ENCODE measurements around the gene BCL2L13.

The BCL2L13 gene, protein sequence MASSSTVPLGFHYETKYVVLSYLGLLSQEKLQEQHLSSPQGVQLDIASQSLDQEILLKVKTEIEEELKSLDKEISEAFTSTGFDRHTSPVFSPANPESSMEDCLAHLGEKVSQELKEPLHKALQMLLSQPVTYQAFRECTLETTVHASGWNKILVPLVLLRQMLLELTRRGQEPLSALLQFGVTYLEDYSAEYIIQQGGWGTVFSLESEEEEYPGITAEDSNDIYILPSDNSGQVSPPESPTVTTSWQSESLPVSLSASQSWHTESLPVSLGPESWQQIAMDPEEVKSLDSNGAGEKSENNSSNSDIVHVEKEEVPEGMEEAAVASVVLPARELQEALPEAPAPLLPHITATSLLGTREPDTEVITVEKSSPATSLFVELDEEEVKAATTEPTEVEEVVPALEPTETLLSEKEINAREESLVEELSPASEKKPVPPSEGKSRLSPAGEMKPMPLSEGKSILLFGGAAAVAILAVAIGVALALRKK

GRCh38 chr22:17638432-17639246, at the start of gene BCL2L13:
TSS of gene BCL2L13 (plus strand) at chr22:17638757. CDS start at chr22:17655712, 16,955 bp downstream.
- DNase-seq (ENCODE audit: low spot score), result peak; percentile 89

GRCh38 chr22:17589810-17590375, 48.7 kb upstream of the BCL2L13 start:
- DNase-seq (ENCODE audit: low spot score), result no peak

- no peak for DNase-seq (ENCODE audit: low spot score)
Observed at GRCh38 chr22:17590586-17590985, 48.0 kb upstream of the BCL2L13 start.

DNA sequence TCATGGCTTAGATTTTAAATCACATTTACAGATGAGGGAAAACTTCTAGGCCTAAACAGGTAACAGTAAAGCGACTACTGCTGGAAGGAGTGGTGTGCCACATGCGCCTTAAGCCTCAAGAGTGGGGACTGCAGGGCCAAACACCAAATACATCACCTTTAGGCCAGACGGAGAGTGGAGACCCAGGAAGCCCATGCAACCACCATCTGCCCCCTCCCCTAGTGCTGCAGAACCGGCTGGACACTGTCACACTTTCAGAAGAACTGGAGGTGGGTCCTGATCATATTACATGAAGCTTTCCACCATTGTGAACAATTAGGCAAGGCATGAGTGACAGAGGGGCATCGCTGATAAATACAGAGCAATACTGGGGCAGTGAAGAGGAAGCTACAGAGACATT, 46.4 kb upstream of the BCL2L13 start:
- no peak for DNase-seq (ENCODE audit: low spot score)

GRCh38 chr22:17596226-17596625, 42.3 kb upstream of the BCL2L13 start:
- DNase-seq (ENCODE audit: low spot score), result no peak

DNA sequence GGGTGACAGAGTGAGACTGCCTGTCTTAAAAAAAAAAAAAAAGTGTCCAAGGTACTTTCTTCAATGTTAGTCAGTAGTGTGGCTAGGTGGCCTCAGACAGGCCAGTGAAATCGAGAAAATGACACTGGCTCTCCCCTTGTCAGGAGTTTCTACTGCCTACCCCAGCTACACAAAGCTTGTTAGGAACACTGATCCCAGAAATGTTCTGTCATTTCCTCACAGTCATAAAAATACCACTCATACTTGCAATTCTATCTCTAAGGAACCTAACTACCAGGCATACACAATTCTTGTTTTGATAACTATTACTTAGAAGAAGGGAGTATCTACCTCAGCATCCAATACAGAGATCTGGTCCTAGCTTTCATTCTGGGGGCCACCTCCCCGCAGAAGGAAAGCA, 41.3 kb upstream of the BCL2L13 start:
- no peak for DNase-seq (ENCODE audit: low spot score)

DNA sequence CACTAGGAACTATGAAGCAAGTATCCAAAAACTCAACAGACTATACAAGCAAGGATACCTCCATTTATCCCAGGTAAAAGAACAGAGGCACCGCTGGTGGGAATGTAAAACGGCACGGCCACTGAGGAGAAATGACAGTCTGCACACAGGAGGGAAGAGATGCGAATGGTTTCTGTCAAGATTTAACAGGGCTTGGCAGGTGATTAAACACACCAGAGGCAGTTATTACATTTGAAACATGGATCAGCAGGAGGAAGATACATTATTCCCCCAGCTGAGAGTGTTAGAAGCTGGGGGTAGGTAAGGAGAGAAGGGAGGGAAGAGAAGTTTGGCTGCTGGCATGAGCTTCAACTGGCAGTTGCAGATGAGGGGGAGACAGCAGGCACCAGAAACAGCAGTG, 40.2 kb upstream of the BCL2L13 start:
- DNase-seq (ENCODE audit: low spot score), result no peak

DNA sequence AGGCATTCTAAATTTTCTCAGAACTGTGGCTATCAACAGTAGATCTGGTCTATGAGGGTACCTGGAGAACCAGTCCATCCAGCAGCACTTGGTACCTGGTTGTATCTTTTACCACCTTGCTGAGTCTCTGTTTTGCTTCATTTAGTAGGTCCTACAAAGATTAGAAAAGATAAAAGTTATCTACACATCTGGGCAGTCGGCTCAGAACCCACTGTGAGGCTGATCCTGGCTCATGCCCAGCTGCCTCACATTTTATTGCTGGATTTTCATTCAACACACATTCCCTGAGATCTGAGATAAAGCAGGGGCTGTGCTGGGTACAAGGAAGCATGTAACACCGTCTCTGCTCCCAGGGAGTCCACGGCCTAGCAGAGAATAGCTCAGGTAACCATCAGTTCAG, 37.5 kb upstream of the BCL2L13 start:
- no peak for DNase-seq (ENCODE audit: low spot score)

DNA sequence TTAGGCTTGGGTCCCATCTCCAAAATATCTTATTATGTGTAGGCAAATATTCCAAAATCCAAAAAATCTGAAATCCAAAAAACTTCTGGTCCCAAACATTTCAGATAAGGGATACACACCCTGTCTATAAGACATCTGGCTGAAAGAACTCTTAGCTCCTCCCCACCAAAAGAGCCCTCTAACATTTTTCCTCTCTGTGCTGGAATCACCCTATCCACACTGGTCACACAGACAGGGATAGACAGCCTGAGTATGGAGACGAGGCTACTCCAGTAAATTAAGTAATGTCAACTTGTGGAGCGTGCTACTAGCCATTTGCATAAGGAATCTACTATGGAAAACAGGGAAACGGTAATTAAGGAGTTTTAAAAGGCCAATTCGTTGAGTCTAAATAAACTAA, 34.9 kb upstream of the BCL2L13 start:
- DNase-seq (ENCODE audit: low spot score), result no peak

- no peak for DNase-seq (ENCODE audit: low spot score)
Observed at GRCh38 chr22:17606496-17606895, 32.1 kb upstream of the BCL2L13 start.

GRCh38 chr22:17607891-17608521, 30.6 kb upstream of the BCL2L13 start:
- no peak for DNase-seq (ENCODE audit: low spot score)

GRCh38 chr22:17612057-17612456, 26.5 kb upstream of the BCL2L13 start:
- no peak for DNase-seq (ENCODE audit: low spot score)

DNA sequence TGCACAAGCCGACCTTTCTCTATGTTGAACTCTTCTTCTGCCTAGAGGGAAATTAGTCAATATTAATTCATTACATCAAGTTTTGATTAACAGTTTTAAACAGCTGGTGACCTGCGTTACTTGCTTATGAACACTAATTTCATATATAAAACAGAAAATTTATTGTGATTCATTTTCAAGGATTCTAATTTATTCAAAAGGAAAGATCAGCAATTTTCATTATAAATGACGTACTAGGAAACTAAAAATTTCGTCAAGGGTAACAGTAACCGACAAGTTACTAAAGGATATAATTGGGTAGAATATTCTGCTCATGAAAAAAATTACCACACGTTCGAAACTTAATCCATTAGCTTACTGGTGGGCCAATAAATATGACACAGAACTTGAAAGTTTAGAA, 25.3 kb upstream of the BCL2L13 start:
- no peak for DNase-seq (ENCODE audit: low spot score)

GRCh38 chr22:17627961-17628405, 10.6 kb upstream of the BCL2L13 start:
- no peak for DNase-seq (ENCODE audit: low spot score)

DNA sequence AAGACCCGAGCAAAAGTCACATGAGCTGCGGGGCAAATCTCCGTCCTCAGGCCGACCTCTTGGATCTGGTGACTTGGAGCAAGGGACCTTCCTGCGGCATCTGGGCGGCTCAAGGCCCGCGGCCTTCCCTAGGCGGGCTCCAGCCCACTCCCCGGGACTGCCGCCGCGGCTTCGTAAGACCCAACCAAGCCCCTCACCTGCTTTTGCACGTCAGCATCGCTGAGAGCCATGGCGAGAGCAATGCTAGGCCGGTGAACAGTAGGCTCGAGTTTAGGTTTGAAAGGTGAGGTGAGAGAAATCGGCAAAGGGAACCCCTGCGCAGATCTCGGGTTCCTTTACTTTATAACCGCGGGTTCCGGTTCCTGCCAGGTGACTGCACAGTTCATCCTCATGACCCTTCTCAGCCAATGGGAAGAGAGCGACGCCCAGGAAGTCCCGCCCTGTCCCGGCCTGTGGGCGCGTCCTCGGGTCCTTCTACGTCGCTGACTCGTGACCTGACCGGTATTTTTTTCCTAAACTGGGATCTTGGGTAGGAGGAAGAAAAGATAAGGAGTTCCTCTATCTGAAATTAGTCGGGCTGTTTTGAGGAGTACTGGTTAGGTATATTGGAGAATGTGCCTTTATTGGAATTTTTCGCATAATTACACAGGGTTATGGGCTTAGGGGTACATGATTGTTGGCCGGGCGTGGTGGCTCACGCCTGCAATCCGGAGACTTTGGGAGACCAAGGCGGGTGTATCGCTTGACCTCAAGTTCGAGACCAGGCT, 10.0 kb upstream of the BCL2L13 start, which contains the start of gene ATP6V1E1:
Gene ATP6V1E1, minus strand, starts transcription at position 344 of the 767 bp plus-strand sequence. Its CDS starts 114 bp downstream, at position 230.
- DNase-seq (ENCODE audit: low spot score), result peak; percentile 97

GRCh38 chr22:17629173-17629489, 9.4 kb upstream of the BCL2L13 start:
- DNase-seq (ENCODE audit: low spot score), result no peak

DNA sequence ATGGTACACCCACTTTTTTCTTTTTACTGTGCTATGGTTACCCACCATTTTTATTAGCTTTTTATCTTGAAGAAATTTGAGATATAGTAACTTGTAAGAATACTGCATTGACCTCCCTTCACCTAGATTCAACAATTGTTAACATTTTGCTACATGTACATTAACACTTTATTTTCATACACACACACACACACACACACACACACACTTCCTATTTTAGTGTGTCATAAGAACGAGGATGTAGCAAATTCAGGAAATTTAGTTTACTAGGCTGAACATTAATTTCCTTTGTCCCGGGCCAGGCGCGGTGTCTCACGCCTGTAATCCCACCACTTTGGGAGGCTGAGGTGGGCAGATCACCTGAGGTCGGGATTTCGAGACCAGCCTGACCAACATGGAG, 8.9 kb upstream of the BCL2L13 start:
- no peak for DNase-seq (ENCODE audit: low spot score)

GRCh38 chr22:17631076-17631565, 7.4 kb upstream of the BCL2L13 start:
- DNase-seq (ENCODE audit: low spot score), result no peak

- no peak for DNase-seq (ENCODE audit: low spot score)
Observed at GRCh38 chr22:17633217-17633997, 5.2 kb upstream of the BCL2L13 start.

DNA sequence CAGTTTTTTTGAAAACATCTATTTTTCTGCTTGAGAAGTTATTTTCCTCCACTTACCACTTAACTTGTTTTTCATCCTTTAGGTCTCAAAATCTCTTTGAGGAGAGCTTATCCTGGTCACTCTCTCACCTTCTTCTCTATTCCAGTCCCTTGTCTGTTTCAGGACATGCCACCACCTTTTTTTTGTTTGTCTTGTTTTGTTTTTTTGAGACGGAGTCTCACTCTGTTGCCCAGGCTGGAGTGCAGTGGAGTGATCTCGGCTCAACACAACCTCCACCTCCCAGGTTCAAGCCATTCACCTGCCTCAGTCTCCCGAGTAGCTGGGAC, 4.6 kb upstream of the BCL2L13 start:
- no peak for DNase-seq (ENCODE audit: low spot score)

DNA sequence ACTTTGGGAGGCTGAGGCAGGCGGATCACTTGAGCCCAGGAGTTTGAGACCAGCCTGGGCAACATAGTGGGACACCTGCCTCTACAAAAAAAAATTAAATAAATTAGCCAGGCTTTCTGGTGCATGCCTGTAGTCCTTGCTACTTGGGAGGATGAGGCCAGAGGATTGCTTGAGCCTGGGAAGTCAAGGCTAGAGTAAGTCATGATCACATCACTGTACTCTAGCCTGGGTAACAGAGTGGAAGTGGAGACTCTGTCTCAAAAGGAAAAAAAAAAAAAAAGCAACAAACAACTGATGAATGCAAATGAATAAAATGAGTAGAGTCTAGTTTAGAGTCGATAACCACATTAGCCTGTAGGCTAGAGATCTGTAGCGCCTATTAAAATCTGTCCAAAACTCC, 3.9 kb upstream of the BCL2L13 start:
- no peak for DNase-seq (ENCODE audit: low spot score)
